GM23338 (cell line): ENCODE data around the gene CDH4. TPM values are rescaled to one million over a fixed set of nuclear protein-coding genes. Genes with fewer than 3 reads are reported as not detected.

Experiments used
- ATAC-seq: fragments of 200-7000 bp; cut with Tn5 transposase; 3 replicates; pipeline ENCODE4 v1.9.1; 2020
- DNase-seq: peaks from one replicate; pipeline ENCODE4 v3.0.0-alpha.2; 2015; ENCODE audit warnings: low spot score
- H2AFZ ChIP-seq: fragments of 200-600 bp; sonication (generic); 2 replicates; pipeline ENCODE4 v1.8.0; 2016; ENCODE audit warnings: antibody characterized with exemption, mild to moderate bottlenecking, moderate library complexity
- H3F3A ChIP-seq: fragments of 200-600 bp; sonication (generic); replicated peaks from 2 replicates; pipeline ENCODE4 v1.8.0; 2017; ENCODE audit warnings: antibody characterized with exemption, mixed run types, low read depth
- H3K27ac ChIP-seq: fragments of 200-600 bp; sonication (generic); 2 replicates; pipeline ENCODE4 v1.6.1; 2016; ENCODE audit warnings: low read depth
- H3K27me3 ChIP-seq: fragments of 200-600 bp; sonication (generic); 2 replicates; pipeline ENCODE4 v1.8.0; 2016; ENCODE audit warnings: mild to moderate bottlenecking, mixed run types, moderate library complexity; ENCODE audit not compliant: insufficient read depth
- H3K36me3 ChIP-seq: fragments of 200-600 bp; sonication (generic); 2 replicates; pipeline ENCODE4 v1.8.0; 2016; ENCODE audit warnings: mild to moderate bottlenecking; ENCODE audit not compliant: insufficient read depth
- H3K4me1 ChIP-seq: fragments of 200-600 bp; sonication (generic); 2 replicates; pipeline ENCODE4 v1.8.0; 2016; ENCODE audit warnings: mild to moderate bottlenecking, moderate library complexity; ENCODE audit not compliant: insufficient read depth
- H3K4me2 ChIP-seq: fragments of 200-600 bp; sonication (generic); 2 replicates; pipeline ENCODE4 v1.7.1; 2017; ENCODE audit warnings: mixed run types
- H3K4me3 ChIP-seq: fragments of 200-600 bp; sonication (generic); 2 replicates; pipeline ENCODE4 v1.6.1; 2016; ENCODE audit warnings: mixed run types
- H3K79me2 ChIP-seq: fragments of 200-600 bp; sonication (generic); replicated peaks from 2 replicates; pipeline ENCODE4 v1.8.0; 2017; ENCODE audit warnings: mild to moderate bottlenecking; ENCODE audit not compliant: insufficient read depth
- H3K9me2 ChIP-seq: fragments of 200-600 bp; sonication (generic); 2 replicates; pipeline ENCODE4 v1.8.0; 2017; ENCODE audit not compliant: insufficient read depth
- H4K20me1 ChIP-seq: fragments of 200-600 bp; sonication (generic); replicated peaks from 2 replicates; pipeline ENCODE4 v1.8.0; 2017; ENCODE audit warnings: mild to moderate bottlenecking; ENCODE audit not compliant: insufficient read depth
- H3K27ac Mint-ChIP-seq: 2 replicates; pipeline ENCODE4 v1.8.0; 2020; ENCODE audit warnings: inconsistent platforms, mild to moderate bottlenecking, moderate library complexity, mixed read lengths
- H3K27me3 Mint-ChIP-seq: 3 replicates; pipeline ENCODE4 v1.8.0; 2022; ENCODE audit warnings: low read depth, mild to moderate bottlenecking, moderate library complexity, mixed read lengths, inconsistent platforms; ENCODE audit not compliant: insufficient read depth, poor library complexity
- H3K36me3 Mint-ChIP-seq: 3 replicates; pipeline ENCODE4 v1.8.0; 2021; ENCODE audit warnings: low read depth, mild to moderate bottlenecking, inconsistent platforms, moderate library complexity, mixed read lengths
- H3K4me1 Mint-ChIP-seq: 3 replicates; pipeline ENCODE4 v1.8.0; 2020; ENCODE audit warnings: mild to moderate bottlenecking, inconsistent platforms, mixed read lengths
- H3K4me3 Mint-ChIP-seq: 3 replicates; pipeline ENCODE4 v1.8.0; 2021; ENCODE audit warnings: moderate library complexity, mild to moderate bottlenecking, inconsistent platforms, mixed read lengths
- H3K9me3 Mint-ChIP-seq: 3 replicates; pipeline ENCODE4 v1.8.0; 2020; ENCODE audit warnings: moderate library complexity, mild to moderate bottlenecking, inconsistent platforms, mixed read lengths
- CREB1 ChIP-seq: fragments of 250-450 bp; sonication (Bioruptor Pico); IDR thresholded peaks from 2 replicates; pipeline ENCODE4 v1.5.0; 2020; ENCODE audit warnings: low read depth, mild to moderate bottlenecking, moderate library complexity
- EZH2 ChIP-seq: fragments of 200-600 bp; sonication (generic); IDR thresholded peaks from one replicate; pipeline ENCODE4 v1.8.0; 2017; ENCODE audit warnings: antibody characterized with exemption, mild to moderate bottlenecking, low read depth; ENCODE audit not compliant: unreplicated experiment
- EZH2phosphoT487 ChIP-seq: fragments of 200-600 bp; sonication (generic); IDR thresholded peaks from one replicate; pipeline ENCODE4 v1.8.1; 2018; ENCODE audit warnings: antibody characterized with exemption; ENCODE audit not compliant: unreplicated experiment
- JUNB ChIP-seq: IDR thresholded peaks from one replicate; pipeline ENCODE4 v1.6.1; 2016; ENCODE audit warnings: antibody characterized with exemption; ENCODE audit not compliant: unreplicated experiment
- NANOG ChIP-seq: IDR thresholded peaks from 2 replicates; pipeline ENCODE4 v1.6.1; 2016; ENCODE audit warnings: antibody characterized with exemption, borderline replicate concordance
- POLR2AphosphoS5 ChIP-seq: IDR thresholded peaks from 2 replicates; pipeline ENCODE4 v1.6.1; 2016; ENCODE audit warnings: antibody characterized with exemption, low read depth
- STAT1 ChIP-seq: IDR thresholded peaks from one replicate; pipeline ENCODE4 v1.6.1; 2016; ENCODE audit warnings: antibody characterized with exemption; ENCODE audit not compliant: unreplicated experiment
- ZNF114 ChIP-seq: fragments of 250-450 bp; sonication (Bioruptor Pico); IDR thresholded peaks from 2 replicates; pipeline ENCODE4 v1.5.0; 2020; ENCODE audit warnings: mild to moderate bottlenecking, moderate library complexity
- ZNF331 ChIP-seq: fragments of 250-450 bp; sonication (Bioruptor Pico); IDR thresholded peaks from 2 replicates; pipeline ENCODE4 v1.5.0; 2020; ENCODE audit warnings: low read depth, mild to moderate bottlenecking, moderate library complexity
- ZNF462 ChIP-seq: fragments of 250-450 bp; sonication (Bioruptor Pico); IDR thresholded peaks from 2 replicates; pipeline ENCODE4 v1.5.0; 2020; ENCODE audit warnings: mild to moderate bottlenecking, moderate library complexity
- polyA plus RNA-seq: library from polyadenylated mRNA; unstranded; fragments of >200 nt; fragmentation: Nextera tagmentation; extraction: Ambion mirVana; gene quantifications from 2 replicates; pipeline ENCODE4 v1.2.1, GENCODE V29; 2016
- total RNA-seq: library from RNA; depleted of rRNA; stranded (reverse); fragments of >200 nt; shearing (Covaris generic); gene quantifications from 2 replicates; pipeline ENCODE4 v1.2.3, GENCODE V29; 2014
- TF ChIP-seq, protein P1 (sequence below), 2 experiments: fragments of 200-600 bp in 1 of 2; sonication (generic) in 1 of 2; conservative IDR thresholded peaks; 2 replicates each; pipeline versions ENCODE4 v1.5.1 to v1.6.1; 2016 to 2017; ENCODE audit warnings: antibody characterized with exemption in 2 of 2, low read depth in 2 of 2, mild to moderate bottlenecking in 2 of 2, moderate library complexity in 1 of 2
- TF ChIP-seq, protein P2 (sequence below): IDR thresholded peaks from one replicate; pipeline ENCODE4 v1.6.1; 2018; ENCODE audit warnings: antibody characterized with exemption; ENCODE audit not compliant: unreplicated experiment
- TF ChIP-seq, protein P3 (sequence below): IDR thresholded peaks from 2 replicates; pipeline ENCODE4 v1.6.1; 2016; ENCODE audit warnings: antibody characterized with exemption

The CDH4 gene
- total and polyA plus RNA-seq, 2 experiments from 2014 or later: 1.2 to 4.2 TPM

- peaks cover 14% of the 10 kb centered on the region for H3K27me3 Mint-ChIP-seq
- H3K9me3 Mint-ChIP-seq: no peaks in the 10 kb centered on the region; the same call in 2 of the 3 replicates
- peak overlapping the region; percentile 77; the same call in 1 of the 2 replicates for H3K27ac Mint-ChIP-seq
- Histone ChIP-seq H3K4me3 (no peak overlapping the region), H3K79me2 (peaks cover 7% of the 10 kb centered on the region), H4K20me1 (peaks cover 8% of the 10 kb centered on the region), H3K4me2 (no peak overlapping the region), H3K27ac (no peak overlapping the region), H2AFZ (no peak overlapping the region), H3K27me3 (no peaks in the 10 kb centered on the region), H3K9me2 (no peaks in the 10 kb centered on the region), H3K36me3 (no peaks in the 10 kb centered on the region), H3F3A (no peaks in the 10 kb centered on the region), H3K4me1 (no peaks in the 10 kb centered on the region; the same call in 1 of the 2 replicates)
- no peak; the same call in 2 of the 3 replicates for ATAC-seq
- DNase-seq: no peak
- peaks cover 11% of the 10 kb centered on the region for H3K4me1 Mint-ChIP-seq
- no peak overlapping the region for H3K4me3 Mint-ChIP-seq
- H3K36me3 Mint-ChIP-seq: peaks cover 28% of the 10 kb centered on the region
- TF ChIP-seq, protein P1, sequence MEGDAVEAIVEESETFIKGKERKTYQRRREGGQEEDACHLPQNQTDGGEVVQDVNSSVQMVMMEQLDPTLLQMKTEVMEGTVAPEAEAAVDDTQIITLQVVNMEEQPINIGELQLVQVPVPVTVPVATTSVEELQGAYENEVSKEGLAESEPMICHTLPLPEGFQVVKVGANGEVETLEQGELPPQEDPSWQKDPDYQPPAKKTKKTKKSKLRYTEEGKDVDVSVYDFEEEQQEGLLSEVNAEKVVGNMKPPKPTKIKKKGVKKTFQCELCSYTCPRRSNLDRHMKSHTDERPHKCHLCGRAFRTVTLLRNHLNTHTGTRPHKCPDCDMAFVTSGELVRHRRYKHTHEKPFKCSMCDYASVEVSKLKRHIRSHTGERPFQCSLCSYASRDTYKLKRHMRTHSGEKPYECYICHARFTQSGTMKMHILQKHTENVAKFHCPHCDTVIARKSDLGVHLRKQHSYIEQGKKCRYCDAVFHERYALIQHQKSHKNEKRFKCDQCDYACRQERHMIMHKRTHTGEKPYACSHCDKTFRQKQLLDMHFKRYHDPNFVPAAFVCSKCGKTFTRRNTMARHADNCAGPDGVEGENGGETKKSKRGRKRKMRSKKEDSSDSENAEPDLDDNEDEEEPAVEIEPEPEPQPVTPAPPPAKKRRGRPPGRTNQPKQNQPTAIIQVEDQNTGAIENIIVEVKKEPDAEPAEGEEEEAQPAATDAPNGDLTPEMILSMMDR (conservative IDR thresholded peaks at IDR 0.05; ENCODE audit: low read depth in 2 of 2): no peak
- TF ChIP-seq, protein P2, sequence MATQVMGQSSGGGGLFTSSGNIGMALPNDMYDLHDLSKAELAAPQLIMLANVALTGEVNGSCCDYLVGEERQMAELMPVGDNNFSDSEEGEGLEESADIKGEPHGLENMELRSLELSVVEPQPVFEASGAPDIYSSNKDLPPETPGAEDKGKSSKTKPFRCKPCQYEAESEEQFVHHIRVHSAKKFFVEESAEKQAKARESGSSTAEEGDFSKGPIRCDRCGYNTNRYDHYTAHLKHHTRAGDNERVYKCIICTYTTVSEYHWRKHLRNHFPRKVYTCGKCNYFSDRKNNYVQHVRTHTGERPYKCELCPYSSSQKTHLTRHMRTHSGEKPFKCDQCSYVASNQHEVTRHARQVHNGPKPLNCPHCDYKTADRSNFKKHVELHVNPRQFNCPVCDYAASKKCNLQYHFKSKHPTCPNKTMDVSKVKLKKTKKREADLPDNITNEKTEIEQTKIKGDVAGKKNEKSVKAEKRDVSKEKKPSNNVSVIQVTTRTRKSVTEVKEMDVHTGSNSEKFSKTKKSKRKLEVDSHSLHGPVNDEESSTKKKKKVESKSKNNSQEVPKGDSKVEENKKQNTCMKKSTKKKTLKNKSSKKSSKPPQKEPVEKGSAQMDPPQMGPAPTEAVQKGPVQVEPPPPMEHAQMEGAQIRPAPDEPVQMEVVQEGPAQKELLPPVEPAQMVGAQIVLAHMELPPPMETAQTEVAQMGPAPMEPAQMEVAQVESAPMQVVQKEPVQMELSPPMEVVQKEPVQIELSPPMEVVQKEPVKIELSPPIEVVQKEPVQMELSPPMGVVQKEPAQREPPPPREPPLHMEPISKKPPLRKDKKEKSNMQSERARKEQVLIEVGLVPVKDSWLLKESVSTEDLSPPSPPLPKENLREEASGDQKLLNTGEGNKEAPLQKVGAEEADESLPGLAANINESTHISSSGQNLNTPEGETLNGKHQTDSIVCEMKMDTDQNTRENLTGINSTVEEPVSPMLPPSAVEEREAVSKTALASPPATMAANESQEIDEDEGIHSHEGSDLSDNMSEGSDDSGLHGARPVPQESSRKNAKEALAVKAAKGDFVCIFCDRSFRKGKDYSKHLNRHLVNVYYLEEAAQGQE: no peak
- TF ChIP-seq ZNF114 (CRISPR knock-in tag) (no peak), ZNF331 (no peak), STAT1 (no peak), EZH2phosphoT487 (no peak), JUNB (no peak), ZNF462 (no peak), EZH2 (no peak), NANOG (no peak), POLR2AphosphoS5 (no peak), CREB1 (CRISPR knock-in tag) (no peak)
- TF ChIP-seq, protein P3, sequence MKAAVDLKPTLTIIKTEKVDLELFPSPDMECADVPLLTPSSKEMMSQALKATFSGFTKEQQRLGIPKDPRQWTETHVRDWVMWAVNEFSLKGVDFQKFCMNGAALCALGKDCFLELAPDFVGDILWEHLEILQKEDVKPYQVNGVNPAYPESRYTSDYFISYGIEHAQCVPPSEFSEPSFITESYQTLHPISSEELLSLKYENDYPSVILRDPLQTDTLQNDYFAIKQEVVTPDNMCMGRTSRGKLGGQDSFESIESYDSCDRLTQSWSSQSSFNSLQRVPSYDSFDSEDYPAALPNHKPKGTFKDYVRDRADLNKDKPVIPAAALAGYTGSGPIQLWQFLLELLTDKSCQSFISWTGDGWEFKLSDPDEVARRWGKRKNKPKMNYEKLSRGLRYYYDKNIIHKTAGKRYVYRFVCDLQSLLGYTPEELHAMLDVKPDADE: no peak
Measured at GRCh38 chr20:61977419-61977786, 725.3 kb downstream of the CDH4 start.
